ENCODE results near the gene ELMOD3.
"Not testable (repeated sequence)": the region's sequence is repeated elsewhere in the genome, so short reads cannot be mapped to it uniquely, and the experiment has no call there.

The ELMOD3 gene

DNA sequence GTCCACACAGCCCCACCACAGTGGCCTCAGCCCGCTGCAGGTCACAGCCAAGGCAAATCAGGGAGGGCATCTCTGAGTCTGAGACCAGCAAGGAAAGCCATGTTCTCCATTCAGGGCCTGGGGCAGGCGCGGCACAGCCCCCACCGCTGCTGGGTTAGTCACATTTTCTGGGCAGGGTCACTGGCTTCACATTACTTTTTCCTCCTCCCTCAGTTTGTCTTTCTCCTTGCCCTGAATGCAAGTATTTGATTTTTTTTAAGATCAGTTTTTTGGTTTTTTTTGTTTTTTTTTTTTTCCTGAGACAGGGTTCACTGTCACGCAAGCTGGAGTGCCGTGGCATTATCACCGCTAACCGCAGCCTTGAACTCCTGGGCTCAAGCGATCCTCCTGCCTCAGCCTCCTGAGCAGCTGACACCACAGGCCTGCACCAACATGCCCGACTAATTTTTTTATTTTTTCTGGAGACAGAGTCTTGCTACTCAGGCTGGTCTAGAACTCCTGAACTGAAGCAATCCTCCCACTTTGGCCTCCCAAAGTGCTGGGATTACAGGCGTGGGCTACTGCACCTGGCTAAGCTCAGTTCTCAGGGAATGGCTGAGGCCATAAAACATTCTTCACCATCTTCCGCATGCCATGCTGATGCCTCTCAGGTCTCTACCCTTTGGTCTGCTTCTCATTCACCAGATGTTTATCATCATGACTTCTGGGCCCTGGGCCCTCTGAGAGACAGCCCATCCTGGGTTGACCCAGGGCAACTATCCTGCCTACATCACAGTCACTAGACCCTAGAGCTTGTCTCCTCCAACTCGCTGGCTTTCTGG is 56.2 kb downstream of the ELMOD3 start:
- DNase-seq (ENCODE audit: low spot score), result no peak
- TF ChIP-seq, protein P1, sequence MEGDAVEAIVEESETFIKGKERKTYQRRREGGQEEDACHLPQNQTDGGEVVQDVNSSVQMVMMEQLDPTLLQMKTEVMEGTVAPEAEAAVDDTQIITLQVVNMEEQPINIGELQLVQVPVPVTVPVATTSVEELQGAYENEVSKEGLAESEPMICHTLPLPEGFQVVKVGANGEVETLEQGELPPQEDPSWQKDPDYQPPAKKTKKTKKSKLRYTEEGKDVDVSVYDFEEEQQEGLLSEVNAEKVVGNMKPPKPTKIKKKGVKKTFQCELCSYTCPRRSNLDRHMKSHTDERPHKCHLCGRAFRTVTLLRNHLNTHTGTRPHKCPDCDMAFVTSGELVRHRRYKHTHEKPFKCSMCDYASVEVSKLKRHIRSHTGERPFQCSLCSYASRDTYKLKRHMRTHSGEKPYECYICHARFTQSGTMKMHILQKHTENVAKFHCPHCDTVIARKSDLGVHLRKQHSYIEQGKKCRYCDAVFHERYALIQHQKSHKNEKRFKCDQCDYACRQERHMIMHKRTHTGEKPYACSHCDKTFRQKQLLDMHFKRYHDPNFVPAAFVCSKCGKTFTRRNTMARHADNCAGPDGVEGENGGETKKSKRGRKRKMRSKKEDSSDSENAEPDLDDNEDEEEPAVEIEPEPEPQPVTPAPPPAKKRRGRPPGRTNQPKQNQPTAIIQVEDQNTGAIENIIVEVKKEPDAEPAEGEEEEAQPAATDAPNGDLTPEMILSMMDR (IDR thresholded peaks at IDR 0.05; ENCODE audit: borderline replicate concordance, control extremely low read depth, extremely low read depth, insufficient read depth, missing control alignments), result no peak
- in situ Hi-C loops (cut with MboI; ENCODE audit: low sequenced_read_pairs, unreplicated experiment), result no loop called here

DNA sequence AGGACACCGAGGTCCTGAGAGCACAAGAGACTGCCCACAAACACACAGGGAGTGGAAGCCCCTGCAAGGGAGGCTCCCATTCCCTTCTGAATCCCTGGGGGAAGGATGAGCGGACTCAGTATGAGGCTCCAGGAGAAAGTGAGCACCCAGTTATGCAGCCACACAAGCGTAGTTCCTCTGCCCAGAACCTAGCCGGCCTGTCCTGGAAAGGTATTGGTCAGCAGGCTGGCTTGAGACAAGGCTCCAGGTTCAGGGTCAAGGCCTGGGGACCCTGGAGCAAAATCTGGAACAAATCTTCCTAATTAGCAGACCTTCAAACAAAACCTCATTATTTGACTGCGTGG is 56.8 kb downstream of the ELMOD3 start:
- no peak for DNase-seq (ENCODE audit: low spot score)
- TF ChIP-seq, protein P1 (IDR thresholded peaks at IDR 0.05; ENCODE audit: borderline replicate concordance, control extremely low read depth, extremely low read depth, insufficient read depth, missing control alignments), result no peak
- in situ Hi-C loops (cut with MboI; ENCODE audit: low sequenced_read_pairs, unreplicated experiment), result no loop called here

DNA sequence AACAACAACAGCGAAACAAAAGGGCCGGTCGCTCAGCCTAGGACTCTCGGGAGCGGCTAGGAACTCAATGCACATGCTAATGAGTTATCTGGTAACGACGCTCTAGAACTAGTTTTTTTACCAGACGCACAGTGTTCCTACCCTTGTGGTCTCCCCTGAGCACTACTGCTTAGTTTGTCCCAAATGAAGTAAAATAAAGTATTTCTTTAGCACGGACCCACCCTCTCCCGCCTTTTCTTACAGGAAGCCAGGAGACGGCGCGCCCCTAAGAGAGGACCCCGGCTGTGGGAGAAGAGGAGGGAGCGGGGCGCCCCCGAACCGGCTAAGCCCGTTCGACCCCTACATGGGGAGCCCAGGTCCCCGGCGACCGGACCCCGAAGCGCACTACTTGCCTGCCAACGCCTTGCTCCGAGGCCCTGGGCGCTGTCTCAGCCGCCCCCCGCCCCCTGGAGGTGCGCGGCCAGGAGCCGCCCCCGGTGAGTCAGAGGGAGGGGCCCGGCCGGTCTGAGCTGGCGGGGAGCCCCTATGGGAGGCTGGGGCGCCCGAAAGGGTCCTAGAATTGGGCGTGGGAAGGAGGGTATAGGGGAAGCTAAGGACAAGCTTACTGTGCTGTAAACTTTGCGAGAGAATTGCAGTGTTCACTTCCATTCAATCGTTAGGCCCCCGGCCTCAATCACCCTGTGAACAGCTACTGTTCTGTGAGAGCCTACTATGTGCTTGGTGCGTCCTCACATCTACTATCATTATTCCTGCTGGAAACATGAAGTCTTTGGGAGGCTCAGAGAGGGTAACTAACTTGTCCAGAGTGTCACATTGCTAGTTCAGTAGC is 59.2 kb downstream of the ELMOD3 start:
- DNase-seq (ENCODE audit: low spot score), result peak; percentile 62
- in situ Hi-C loops (cut with MboI; ENCODE audit: low sequenced_read_pairs, unreplicated experiment), result no loop called here
- TF ChIP-seq, protein P1 (IDR thresholded peaks at IDR 0.05; ENCODE audit: borderline replicate concordance, control extremely low read depth, extremely low read depth, insufficient read depth, missing control alignments), result no peak

DNA sequence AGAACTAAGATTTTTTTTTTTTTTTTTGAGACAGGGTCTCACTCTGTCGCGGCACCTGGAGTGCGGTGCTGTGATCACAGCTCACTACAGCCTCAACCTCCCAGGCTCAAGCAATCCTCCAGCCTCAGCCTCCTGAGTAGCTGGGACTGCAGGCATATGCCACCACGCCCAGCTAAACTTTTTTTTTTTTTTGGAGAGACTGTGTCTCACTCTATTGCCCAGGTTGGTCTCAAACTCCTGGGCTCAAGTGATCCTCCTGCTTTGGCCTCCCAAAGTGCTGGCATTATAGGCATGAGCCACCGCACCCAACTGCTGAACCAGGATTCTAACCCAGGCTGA is 59.8 kb downstream of the ELMOD3 start:
- DNase-seq (ENCODE audit: low spot score); in situ Hi-C loops (cut with MboI; ENCODE audit: low sequenced_read_pairs, unreplicated experiment): not testable (repeated sequence)

DNA sequence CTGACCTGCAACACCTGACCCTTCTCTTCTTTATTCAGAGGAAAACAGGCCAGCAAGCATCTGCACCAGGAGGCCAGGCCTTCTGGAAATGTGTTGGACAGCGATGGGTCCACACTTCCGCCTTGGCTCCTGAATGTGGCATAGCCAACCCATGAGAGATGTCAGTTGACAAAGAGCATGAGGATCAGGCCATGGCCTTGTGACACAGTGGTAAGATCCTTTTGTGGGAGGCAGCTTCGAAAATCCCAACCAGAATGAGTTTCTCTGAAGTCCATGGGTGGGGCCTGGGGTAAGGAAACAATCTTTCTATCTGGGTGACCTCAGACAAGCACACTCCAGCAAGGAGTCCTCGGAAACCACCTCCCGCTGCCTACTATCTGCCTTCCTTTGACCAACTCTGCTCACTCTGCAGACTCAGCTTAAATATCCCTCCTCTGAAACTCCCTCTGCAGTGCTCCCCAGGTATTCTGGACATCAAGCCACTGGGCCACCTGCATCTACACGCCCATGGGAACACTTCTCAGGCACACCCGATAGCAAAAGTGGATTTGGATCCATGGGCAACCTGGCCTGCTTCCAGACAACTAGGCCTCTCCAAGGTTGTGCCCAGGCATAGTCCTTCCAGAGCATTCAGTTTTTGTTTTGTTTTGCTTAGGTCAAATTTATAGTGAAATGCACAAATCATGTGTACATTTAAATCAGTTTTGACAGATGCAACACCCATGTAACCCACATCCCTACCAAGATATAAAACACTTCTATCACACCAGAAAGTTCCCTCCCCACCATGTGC is 60.4 kb downstream of the ELMOD3 start:
- no peak for DNase-seq (ENCODE audit: low spot score)
- in situ Hi-C loops (cut with MboI; ENCODE audit: low sequenced_read_pairs, unreplicated experiment), result no loop called here
- TF ChIP-seq, protein P1 (IDR thresholded peaks at IDR 0.05; ENCODE audit: borderline replicate concordance, control extremely low read depth, extremely low read depth, insufficient read depth, missing control alignments), result no peak

DNA sequence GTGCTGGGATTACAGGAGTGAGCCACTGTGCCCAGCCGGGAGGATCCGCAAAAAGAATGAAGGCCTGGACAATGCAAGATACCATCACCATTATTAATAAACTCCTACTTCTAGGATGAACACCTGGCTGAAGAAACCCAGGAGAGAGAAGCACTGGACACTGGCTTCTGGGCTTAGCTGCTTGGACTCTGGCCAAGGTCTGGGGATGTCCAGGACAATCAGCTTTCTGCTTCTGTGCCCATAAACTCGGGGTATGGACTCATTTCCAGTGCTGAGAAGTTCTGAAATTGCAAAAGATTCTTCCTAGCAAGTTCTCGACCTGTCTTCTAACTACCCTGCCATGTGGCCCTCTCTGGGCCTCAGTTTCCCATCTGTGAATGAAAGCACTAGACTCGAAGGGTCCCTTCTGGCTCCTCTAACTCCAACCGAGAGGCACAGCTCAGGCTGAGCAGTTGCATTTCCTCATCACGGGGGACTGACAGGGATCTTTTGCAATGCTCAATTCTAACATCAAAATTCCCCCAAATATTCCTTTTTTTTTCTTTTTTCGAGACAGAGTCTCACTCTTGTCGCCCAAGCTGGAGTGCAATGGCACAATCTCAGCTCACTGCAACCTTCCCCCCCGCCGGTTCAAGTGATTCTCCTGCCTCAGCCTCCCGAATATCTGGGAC is 61.5 kb downstream of the ELMOD3 start:
- TF ChIP-seq, protein P1 (IDR thresholded peaks at IDR 0.05; ENCODE audit: borderline replicate concordance, control extremely low read depth, extremely low read depth, insufficient read depth, missing control alignments), result no peak
- in situ Hi-C loops (cut with MboI; ENCODE audit: low sequenced_read_pairs, unreplicated experiment), result no loop called here
- DNase-seq (ENCODE audit: low spot score), result no peak

Measured in GM13976 (cell line).